SK-N-MC (cell line): ENCODE results near the gene FAM168A.

ENCODE experiments used
- EZH2 ChIP-seq: fragments of 200-600 bp; sonication (generic); IDR thresholded peaks from one replicate; pipeline ENCODE4 v1.6.1; 2017; ENCODE audit warnings: antibody characterized with exemption
- POLR2AphosphoS5 ChIP-seq: IDR thresholded peaks from 2 replicates; pipeline ENCODE4 v1.6.1; 2012; ENCODE audit warnings: mild to moderate bottlenecking, low read depth, low read length, borderline replicate concordance

- TF ChIP-seq POLR2AphosphoS5 (no peak), EZH2 (no peak)
Measured at GRCh38 chr11:73398132-73398526, 199.8 kb downstream of the FAM168A start.
